ENCODE data around the gene KDM4B. TPM values are rescaled to one million over a fixed set of nuclear protein-coding genes. Genes with fewer than 3 reads are reported as not detected.

The KDM4B gene
- polyA plus RNA-seq, 1 of the 3 experiments (the other 2 are of a cell fraction): 12.2 TPM

- TF ChIP-seq, protein P1, sequence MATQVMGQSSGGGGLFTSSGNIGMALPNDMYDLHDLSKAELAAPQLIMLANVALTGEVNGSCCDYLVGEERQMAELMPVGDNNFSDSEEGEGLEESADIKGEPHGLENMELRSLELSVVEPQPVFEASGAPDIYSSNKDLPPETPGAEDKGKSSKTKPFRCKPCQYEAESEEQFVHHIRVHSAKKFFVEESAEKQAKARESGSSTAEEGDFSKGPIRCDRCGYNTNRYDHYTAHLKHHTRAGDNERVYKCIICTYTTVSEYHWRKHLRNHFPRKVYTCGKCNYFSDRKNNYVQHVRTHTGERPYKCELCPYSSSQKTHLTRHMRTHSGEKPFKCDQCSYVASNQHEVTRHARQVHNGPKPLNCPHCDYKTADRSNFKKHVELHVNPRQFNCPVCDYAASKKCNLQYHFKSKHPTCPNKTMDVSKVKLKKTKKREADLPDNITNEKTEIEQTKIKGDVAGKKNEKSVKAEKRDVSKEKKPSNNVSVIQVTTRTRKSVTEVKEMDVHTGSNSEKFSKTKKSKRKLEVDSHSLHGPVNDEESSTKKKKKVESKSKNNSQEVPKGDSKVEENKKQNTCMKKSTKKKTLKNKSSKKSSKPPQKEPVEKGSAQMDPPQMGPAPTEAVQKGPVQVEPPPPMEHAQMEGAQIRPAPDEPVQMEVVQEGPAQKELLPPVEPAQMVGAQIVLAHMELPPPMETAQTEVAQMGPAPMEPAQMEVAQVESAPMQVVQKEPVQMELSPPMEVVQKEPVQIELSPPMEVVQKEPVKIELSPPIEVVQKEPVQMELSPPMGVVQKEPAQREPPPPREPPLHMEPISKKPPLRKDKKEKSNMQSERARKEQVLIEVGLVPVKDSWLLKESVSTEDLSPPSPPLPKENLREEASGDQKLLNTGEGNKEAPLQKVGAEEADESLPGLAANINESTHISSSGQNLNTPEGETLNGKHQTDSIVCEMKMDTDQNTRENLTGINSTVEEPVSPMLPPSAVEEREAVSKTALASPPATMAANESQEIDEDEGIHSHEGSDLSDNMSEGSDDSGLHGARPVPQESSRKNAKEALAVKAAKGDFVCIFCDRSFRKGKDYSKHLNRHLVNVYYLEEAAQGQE (IDR thresholded peaks at IDR 0.05; ENCODE audit: low read depth, low read length): no peak
- TF ChIP-seq SMC3 (IDR thresholded peaks at IDR 0.05; ENCODE audit: low read depth, low read length) (no peak), CHD2 (IDR thresholded peaks at IDR 0.05; ENCODE audit: low read length, partially characterized antibody) (no peak)
Observed at GRCh38 chr19:5202553-5202952, 233.6 kb downstream of the KDM4B start (continued).

Small RNAs within 50 kb of the gene (small RNA-seq; reads per million reads assigned to genes)
- gene MIR4747: 0 to 1.9 (median 0) reads per million in 7 experiments

Other genes with a start within 250 kb of the KDM4B start
- gene DPP9, start 245.3 kb upstream of the KDM4B start, polyA plus RNA-seq (2012; rRNA removed): 10.5 and 17.1 TPM in 2 replicates
- gene FEM1A, start 177.4 kb upstream of the KDM4B start, polyA plus RNA-seq (2012; rRNA removed): 4.8 and 5.0 TPM in 2 replicates
- 1.8 and 2.7 TPM in 2 replicates for gene TICAM1, start 137.4 kb upstream of the KDM4B start, polyA plus RNA-seq (2012; rRNA removed)
- 129 and 136 TPM in 2 replicates for gene PLIN3, start 101.4 kb upstream of the KDM4B start, polyA plus RNA-seq (2012; rRNA removed)
- not detected in 2 replicates for gene ARRDC5, start 66.2 kb upstream of the KDM4B start, polyA plus RNA-seq (2012; rRNA removed)
- 23.9 and 43.4 TPM in 2 replicates for gene UHRF1, start 59.6 kb upstream of the KDM4B start, polyA plus RNA-seq (2012; rRNA removed)